ENCODE measurements around the gene TNRC6C.
"Not testable (repeated sequence)": the region's sequence is repeated elsewhere in the genome, so short reads cannot be mapped to it uniquely, and the experiment has no call there.

DNA sequence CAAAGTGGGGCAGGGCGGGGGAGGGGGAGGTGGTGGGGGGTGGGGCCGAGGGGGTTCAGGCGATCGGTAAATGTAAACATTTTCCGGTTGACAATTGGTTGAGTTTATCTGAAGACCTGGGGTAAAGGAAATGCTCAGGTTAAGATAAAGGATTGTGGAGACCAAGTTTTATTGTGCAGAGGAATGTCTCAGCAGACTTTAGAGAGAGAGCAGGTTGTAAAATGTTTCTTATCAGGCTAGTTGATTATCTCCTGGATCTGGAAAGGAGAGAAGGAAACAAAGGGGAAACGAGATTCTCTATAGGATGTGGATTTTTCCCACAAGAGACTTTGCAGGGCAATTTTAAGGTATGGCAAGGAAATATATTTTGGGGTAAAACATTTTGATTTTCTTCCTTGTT, 22.8 kb upstream of the TNRC6C start:
- TF ChIP-seq, protein P1, sequence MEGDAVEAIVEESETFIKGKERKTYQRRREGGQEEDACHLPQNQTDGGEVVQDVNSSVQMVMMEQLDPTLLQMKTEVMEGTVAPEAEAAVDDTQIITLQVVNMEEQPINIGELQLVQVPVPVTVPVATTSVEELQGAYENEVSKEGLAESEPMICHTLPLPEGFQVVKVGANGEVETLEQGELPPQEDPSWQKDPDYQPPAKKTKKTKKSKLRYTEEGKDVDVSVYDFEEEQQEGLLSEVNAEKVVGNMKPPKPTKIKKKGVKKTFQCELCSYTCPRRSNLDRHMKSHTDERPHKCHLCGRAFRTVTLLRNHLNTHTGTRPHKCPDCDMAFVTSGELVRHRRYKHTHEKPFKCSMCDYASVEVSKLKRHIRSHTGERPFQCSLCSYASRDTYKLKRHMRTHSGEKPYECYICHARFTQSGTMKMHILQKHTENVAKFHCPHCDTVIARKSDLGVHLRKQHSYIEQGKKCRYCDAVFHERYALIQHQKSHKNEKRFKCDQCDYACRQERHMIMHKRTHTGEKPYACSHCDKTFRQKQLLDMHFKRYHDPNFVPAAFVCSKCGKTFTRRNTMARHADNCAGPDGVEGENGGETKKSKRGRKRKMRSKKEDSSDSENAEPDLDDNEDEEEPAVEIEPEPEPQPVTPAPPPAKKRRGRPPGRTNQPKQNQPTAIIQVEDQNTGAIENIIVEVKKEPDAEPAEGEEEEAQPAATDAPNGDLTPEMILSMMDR (IDR thresholded peaks at IDR 0.05) = not testable (repeated sequence)
- not testable (repeated sequence) for TF ChIP-seq POLR2A (IDR thresholded peaks at IDR 0.05)
